Loucy (cell line): ENCODE data around the gene PODNL1.

Experiments used
- CTCF ChIP-seq: fragments of 200-600 bp; sonication (generic); conservative IDR thresholded peaks from 2 replicates; pipeline ENCODE4 v1.5.1; 2014; ENCODE audit warnings: mild to moderate bottlenecking, antibody characterized with exemption, low read length
- EZH2phosphoT487 ChIP-seq: fragments of 200-600 bp; IDR thresholded peaks from 2 replicates; pipeline ENCODE4 v1.6.1; 2018; ENCODE audit warnings: antibody characterized with exemption, mild to moderate bottlenecking, moderate library complexity, borderline replicate concordance

DNA sequence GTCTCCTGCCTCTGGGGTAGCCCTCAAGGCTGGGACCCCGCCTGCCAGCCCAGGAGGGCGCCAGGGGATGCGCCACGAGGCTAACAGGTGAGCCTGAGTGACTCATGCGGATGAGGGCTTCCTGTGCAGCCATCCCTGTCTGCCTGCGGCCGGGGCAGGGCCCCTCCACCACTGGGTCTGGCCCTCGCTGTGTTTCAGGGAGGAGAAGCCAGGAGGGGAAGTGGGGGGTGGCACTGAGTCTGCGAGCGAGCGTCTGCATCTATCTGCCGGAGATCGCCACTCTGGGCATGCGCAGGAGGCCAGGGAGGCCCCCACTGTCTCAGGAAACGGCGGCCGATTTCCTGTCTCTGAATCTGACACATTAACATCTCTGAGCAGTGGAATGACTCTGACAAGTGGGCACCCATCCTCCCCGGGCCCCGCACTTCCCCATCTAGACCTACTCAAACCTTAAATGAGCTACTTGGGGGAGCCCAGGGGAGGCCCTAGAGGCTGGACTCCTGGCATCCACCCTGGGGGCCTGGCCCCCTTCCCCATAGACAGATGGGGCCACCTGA, 48.2 kb upstream of the PODNL1 start:
- TF ChIP-seq CTCF (no peak), EZH2phosphoT487 (no peak)
